Body of pancreas (tissue), 4 donors: ENCODE results near the gene UBE2L5. TPM values are rescaled to one million over a fixed set of nuclear protein-coding genes. Genes with fewer than 3 reads are reported as not detected.

Experiments
- ATAC-seq: fragments of 150-250 bp; one replicate; pipeline ENCODE4 v1.9.1; 2016
- DNase-seq, 4 donors: peaks; one replicate each; pipeline ENCODE4 v3.0.0-alpha.2; 2019
- H3K27ac ChIP-seq, 4 donors: fragments of 200-600 bp; sonication (generic); 1 replicate in 3 of 4; 2 replicates in 1 of 4; pipeline versions ENCODE4 v1.5.1 to v1.6.1; 2016 to 2019; ENCODE audit warnings: mild to moderate bottlenecking in 1 of 4, mixed read lengths in 1 of 4, moderate library complexity in 1 of 4
- H3K27me3 ChIP-seq, 2 donors: fragments of 200-600 bp; sonication (generic); one replicate each; pipeline ENCODE4 v1.6.0; 2016; ENCODE audit warnings: mild to moderate bottlenecking in 1 of 2
- H3K36me3 ChIP-seq, 2 donors: fragments of 200-600 bp; sonication (generic); replicated peaks in 1 of 2; 2 replicates each; pipeline ENCODE4 v1.5.1; 2016; ENCODE audit warnings: low read depth in 2 of 2; ENCODE audit not compliant: insufficient read depth in 1 of 2
- H3K4me1 ChIP-seq: fragments of 200-600 bp; sonication (generic); one replicate; pipeline ENCODE4 v1.6.0; 2016
- H3K4me3 ChIP-seq, 2 donors: fragments of 200-600 bp; sonication (generic); 1 replicate in 1 of 2; 2 replicates in 1 of 2; pipeline ENCODE4 v1.5.1; 2016 to 2019
- H3K9me3 ChIP-seq, 3 donors: fragments of 200-600 bp; sonication (generic); 1 replicate in 2 of 3; 2 replicates in 1 of 3; pipeline ENCODE4 v1.5.1; 2016
- POLR2A ChIP-seq, 3 donors: fragments of 450-650 bp; IDR thresholded peaks; one replicate each; pipeline ENCODE4 v1.6.1; 2016; ENCODE audit warnings: antibody characterized with exemption in 3 of 3, mild to moderate bottlenecking in 2 of 3
- WGBS, 2 donors: methylation state at CpG; one replicate each; pipeline ENCODE4 v1.1.5; 2017; 5-methylcytosine and 5-hydroxymethylcytosine counted together
- intact Hi-C: fragments of 100-400 bp; cut with DNase I; formaldehyde crosslinking; loops from one replicate; pipeline ENCODE4 v1.15.1; 2023
- total RNA-seq, 2 donors: library from RNA; depleted of rRNA; stranded (reverse); fragments of >200 nt; gene quantifications; one replicate each; pipeline ENCODE4 v1.1.0, GENCODE V29; 2016
- TF ChIP-seq, protein P1 (sequence below), 7 experiments: fragments of 450-650 bp in 4 of 7; fragments of 200-600 bp in 3 of 7; sonication (generic) in 3 of 7; IDR thresholded peaks; one replicate each; pipeline ENCODE4 v1.5.1; 2016 to 2019; ENCODE audit warnings: antibody characterized with exemption in 7 of 7

UBE2L5 gene
- total RNA-seq, 2 donors from 2014 or later = not detected

DNA sequence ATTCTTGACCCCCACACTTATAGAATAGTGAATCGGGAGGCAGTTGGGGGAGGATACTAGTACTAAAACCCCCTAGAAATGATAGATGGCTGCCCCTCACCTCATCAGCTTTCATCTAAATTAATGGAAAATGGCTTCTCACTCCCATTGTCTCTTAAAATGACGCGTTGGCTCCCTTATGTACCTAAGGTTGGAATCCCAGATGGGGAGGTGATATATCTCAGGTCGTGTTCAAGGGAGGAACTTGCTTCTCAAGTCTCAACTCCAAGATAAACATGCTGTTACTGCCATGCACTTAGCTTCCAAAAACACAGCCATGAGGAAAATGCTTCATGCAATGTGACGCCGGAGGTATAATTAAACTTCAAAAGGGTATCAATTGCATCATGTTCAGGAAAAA, 18.8 kb upstream of the UBE2L5 start:
- TF ChIP-seq POLR2A (IDR thresholded peaks at IDR 0.05) = no peak
- TF ChIP-seq, protein P1, sequence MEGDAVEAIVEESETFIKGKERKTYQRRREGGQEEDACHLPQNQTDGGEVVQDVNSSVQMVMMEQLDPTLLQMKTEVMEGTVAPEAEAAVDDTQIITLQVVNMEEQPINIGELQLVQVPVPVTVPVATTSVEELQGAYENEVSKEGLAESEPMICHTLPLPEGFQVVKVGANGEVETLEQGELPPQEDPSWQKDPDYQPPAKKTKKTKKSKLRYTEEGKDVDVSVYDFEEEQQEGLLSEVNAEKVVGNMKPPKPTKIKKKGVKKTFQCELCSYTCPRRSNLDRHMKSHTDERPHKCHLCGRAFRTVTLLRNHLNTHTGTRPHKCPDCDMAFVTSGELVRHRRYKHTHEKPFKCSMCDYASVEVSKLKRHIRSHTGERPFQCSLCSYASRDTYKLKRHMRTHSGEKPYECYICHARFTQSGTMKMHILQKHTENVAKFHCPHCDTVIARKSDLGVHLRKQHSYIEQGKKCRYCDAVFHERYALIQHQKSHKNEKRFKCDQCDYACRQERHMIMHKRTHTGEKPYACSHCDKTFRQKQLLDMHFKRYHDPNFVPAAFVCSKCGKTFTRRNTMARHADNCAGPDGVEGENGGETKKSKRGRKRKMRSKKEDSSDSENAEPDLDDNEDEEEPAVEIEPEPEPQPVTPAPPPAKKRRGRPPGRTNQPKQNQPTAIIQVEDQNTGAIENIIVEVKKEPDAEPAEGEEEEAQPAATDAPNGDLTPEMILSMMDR (IDR thresholded peaks at IDR 0.05) = no peak
- intact Hi-C loops = no loop called here
- ATAC-seq = no peak

GRCh38 chr13:30404207-30404606, 18.1 kb upstream of the UBE2L5 start:
- peaks cover 16% of the 10 kb centered on the region for H3K4me1 ChIP-seq
- H3K27ac ChIP-seq = no peak overlapping the region
- WGBS, 2 donors = 53 to 63% methylated on average over 5 of the region's 5 CpGs
- H3K4me3 ChIP-seq = no peak overlapping the region
- no peaks in the 10 kb centered on the region for H3K27me3 ChIP-seq
- DNase-seq (no peak), ATAC-seq (no peak)
- TF ChIP-seq, protein P1 (IDR thresholded peaks at IDR 0.05) = no peak
- no peak for TF ChIP-seq POLR2A (IDR thresholded peaks at IDR 0.05)
- H3K9me3 ChIP-seq = no peaks in the 10 kb centered on the region
- intact Hi-C loops = no loop called here
- H3K36me3 ChIP-seq = no peaks in the 10 kb centered on the region

More for the DNA sequence above, 18.8 kb upstream of the UBE2L5 start:
- no peak overlapping the region for H3K27ac ChIP-seq
- DNase-seq = no peak
- H3K27me3 ChIP-seq = no peaks in the 10 kb centered on the region
- no peak overlapping the region for H3K4me3 ChIP-seq
- 80 to 83% methylated on average over 6 of the region's 6 CpGs for WGBS, 2 donors
- H3K4me1 ChIP-seq = peaks cover 10% of the 10 kb centered on the region
- H3K36me3 ChIP-seq = no peaks in the 10 kb centered on the region
- H3K9me3 ChIP-seq = no peaks in the 10 kb centered on the region

GRCh38 chr13:30406779-30407416, 15.4 kb upstream of the UBE2L5 start:
- Histone ChIP-seq H3K9me3 (no peaks in the 10 kb centered on the region), H3K36me3 (no peaks in the 10 kb centered on the region), H3K27ac (no peak overlapping the region), H3K4me1 (peaks cover 16% of the 10 kb centered on the region), H3K4me3 (no peak overlapping the region), H3K27me3 (no peaks in the 10 kb centered on the region)
- ATAC-seq = no peak
- TF ChIP-seq POLR2A (IDR thresholded peaks at IDR 0.05) = no peak
- TF ChIP-seq, protein P1 (IDR thresholded peaks at IDR 0.05) = no peak
- WGBS, 2 donors = 92 to 94% methylated on average over 8 of the region's 8 CpGs
- intact Hi-C loops = no loop called here
- DNase-seq = no peak

DNA sequence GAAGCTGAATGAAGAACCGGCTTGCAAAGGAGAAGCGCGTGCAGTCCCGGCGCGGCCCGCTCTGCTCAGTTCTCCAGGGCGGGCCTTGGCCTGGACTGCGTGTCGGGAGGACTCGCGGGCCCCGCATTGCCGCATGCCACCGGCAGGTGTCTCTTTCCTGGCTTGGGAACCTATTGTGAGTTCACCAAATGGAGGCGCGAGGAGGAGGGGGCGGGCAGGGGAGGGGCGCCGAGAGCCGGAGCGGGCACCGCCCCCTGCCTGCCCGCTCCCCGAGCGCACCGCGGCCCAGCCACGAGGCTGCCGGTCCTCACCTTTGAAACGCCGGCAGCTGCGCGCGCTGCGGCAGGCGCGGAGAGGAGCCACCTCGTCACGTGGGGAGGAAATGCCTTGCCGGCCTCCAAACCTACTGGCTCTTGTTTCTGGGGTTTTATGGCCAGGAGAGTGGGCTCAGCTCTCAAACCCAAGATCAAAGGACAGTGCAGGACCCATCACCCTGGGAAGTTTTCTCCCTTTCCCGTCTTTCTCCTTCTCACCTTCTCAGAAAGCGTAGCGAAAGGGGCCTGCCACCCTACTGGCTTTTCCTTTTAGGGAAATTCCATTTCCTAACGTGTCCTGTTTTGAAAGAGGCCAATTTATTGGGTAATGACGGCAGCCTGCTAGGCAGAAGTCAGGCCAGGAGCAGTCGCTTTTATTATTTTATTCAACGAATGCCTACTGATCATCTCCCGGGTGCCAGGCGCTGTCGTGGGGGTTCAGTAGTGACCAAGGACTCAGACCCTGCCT, 13.8 kb upstream of the UBE2L5 start:
- ATAC-seq (peak; percentile 97), DNase-seq (peak; percentile 95 to 97 (median 96))
- Histone ChIP-seq H3K4me1 (peaks cover 16% of the 10 kb centered on the region), H3K9me3 (no peaks in the 10 kb centered on the region), H3K4me3 (no peak overlapping the region), H3K36me3 (no peaks in the 10 kb centered on the region), H3K27me3 (no peaks in the 10 kb centered on the region), H3K27ac (peak overlapping the region; percentile 55 to 76 (median 67))
- TF ChIP-seq, protein P1 (IDR thresholded peaks at IDR 0.05) = peak; percentile 80 to 95 (median 90)
- peak in 2 of 3 donors; percentile 39 to 46 for TF ChIP-seq POLR2A (IDR thresholded peaks at IDR 0.05)
- 13 to 63% methylated on average over 12 to 50 of the region's 51 CpGs for WGBS, 2 donors
- intact Hi-C loops = no loop called here
